Muscle of back (tissue), 11 donors: Measurements from ENCODE around the gene CCDC68. TPM values are rescaled to one million over a fixed set of nuclear protein-coding genes. Genes with fewer than 3 reads are reported as not detected.
"Not testable (repeated sequence)": the region's sequence is repeated elsewhere in the genome, so short reads cannot be mapped to it uniquely, and the experiment has no call there.

Experiments used
- DNase-seq, 3 donors: peaks; one replicate each; pipeline versions ENCODE4 v3.0.0 to v3.0.0-alpha.2; 2013
- polyA plus RNA-seq, 10 donors: library from polyadenylated mRNA; unstranded; fragments of 120-200 nt; gene quantifications; one replicate each; pipeline ENCODE4 v1.2.1, GENCODE V29; 2013; ENCODE audit not compliant: insufficient read length in 10 of 10

The CCDC68 gene
- polyA plus RNA-seq, 10 donors = 0.29 to 1.5 (median 0.78) TPM

DNA sequence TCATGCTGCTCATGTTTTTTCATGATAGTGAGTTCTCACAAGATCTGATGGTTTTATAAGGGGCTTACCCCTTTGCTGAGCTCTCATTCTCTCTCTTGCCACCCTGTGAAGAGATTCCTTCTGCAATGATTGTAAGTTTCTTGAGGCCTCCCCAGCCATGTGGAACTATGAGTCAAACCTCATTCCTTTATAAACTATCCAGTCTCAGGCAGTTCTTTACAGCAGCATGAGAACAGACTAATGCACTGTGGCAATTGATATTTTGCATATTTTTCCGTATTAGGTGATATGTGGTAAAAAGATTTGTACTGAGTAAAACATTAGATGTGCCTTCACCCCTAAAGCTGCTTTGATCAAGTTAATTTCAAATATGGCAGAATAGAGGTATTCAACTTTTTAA lies 82.2 kb downstream of the CCDC68 start:
- no peak for DNase-seq

- DNase-seq = no peak
Observed at GRCh38 chr18:54875063-54875462, 84.2 kb downstream of the CCDC68 start.

- no peak for DNase-seq
Observed at GRCh38 chr18:54873884-54874255, 85.4 kb downstream of the CCDC68 start.

DNA sequence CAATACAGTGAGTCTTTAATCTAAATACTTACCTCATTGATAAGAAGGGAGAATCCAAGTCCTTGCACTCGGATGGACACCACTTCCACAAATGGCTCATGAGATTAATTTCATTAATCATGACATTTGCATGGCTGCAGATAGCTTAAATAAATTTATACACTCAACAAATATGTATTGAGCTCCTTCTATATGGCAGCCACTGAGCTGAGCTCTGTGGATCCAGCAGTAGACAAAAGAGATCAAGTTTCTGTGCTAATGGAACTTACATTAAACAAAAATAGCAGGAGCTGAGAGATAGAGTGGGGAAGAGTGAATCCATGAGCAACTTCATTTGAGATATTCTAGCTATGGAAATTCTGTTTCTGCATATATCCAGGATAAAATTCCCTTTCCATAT lies 86.6 kb downstream of the CCDC68 start:
- DNase-seq = no peak

GRCh38 chr18:54871231-54871630 lies 88.0 kb downstream of the CCDC68 start:
- no peak for DNase-seq

GRCh38 chr18:54867131-54867530 lies 92.1 kb downstream of the CCDC68 start:
- DNase-seq = no peak

- DNase-seq = no peak
Observed at GRCh38 chr18:54860941-54861340, 98.3 kb downstream of the CCDC68 start.

DNA sequence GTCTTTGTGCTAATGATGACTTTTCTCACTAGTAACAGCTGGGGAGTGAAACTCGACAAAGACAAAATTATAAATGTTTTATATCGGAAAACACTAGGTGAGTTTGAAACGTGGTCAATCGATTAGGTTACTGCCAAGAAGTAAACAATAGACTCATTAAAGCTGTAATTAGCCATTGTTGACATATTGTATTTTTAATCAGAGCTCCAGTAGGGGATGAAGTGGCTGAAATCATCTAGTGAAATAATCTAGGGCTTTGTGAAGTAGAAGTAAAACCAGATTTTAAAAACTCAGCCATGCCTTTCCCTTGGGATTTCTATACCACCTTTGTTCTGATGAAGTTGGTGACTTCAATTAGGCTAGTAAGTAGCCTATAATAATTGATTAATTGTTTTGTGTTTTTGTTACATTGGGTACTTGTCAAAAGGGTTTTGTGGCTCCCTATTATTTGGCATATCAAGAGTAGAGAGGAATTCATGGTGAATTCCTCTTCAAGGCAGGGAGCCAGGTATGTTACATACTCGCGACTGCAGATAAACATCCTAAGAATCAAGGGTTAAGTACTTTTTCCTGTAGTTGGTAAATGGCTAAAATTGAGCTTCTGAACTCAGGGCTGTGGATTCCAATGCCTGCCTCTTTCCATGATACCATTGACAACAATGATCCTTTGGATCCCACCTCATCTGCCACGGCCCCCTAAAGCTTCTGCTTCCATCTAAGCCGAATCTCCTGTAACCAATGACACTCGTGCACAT lies 99.4 kb downstream of the CCDC68 start:
- no peak for DNase-seq

- no peak for DNase-seq
Observed at GRCh38 chr18:54857499-54857898, 101.8 kb downstream of the CCDC68 start.

DNA sequence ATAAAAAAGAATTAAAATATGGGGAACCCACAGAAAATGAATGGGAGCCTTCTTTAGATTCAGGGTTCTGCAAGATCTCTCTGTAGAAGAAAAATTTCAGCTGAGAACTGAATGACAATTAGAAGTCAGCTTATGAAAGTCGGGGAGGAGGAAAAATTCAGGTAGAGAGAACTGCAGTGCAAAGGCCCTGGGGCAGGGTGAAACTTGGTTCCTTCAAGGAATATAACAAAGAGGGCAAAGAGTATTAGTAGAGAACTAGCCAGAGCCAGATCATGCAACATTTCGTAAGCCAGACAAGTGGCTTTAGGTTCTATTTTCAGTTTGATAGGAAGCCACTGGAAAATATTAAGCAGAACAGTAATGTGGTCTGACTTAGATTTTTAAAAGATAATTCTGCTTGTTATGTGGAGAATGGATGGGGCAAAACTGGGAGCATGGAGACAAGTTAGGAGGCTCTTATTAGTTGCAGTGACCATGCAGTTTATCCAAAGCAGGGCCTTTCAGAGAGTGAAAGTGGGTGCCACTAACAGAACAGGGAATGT lies 103.1 kb downstream of the CCDC68 start:
- DNase-seq = no peak

GRCh38 chr18:54855050-54855449 lies 104.2 kb downstream of the CCDC68 start:
- DNase-seq = not testable (repeated sequence)

GRCh38 chr18:54852780-54853675 lies 106.2 kb downstream of the CCDC68 start:
- no peak for DNase-seq

Other genes starting within 250 kb of the CCDC68 start
- gene RAB27B, start 131.0 kb downstream of the CCDC68 start, polyA plus RNA-seq = 1 to 10 TPM in 5 of 10 donors, under 1 TPM in 5; 0.35 to 1.9 (median 0.91) TPM